HG03159 (cell line): Measurements from ENCODE around the gene CDH13.

Experiments used
- ATAC-seq: cut with Tn5 transposase; IDR thresholded peaks from one replicate; pipeline ENCODE4 v1.9.1; 2021; ENCODE audit warnings: mild to moderate bottlenecking, moderate library complexity; ENCODE audit not compliant: unreplicated experiment

The CDH13 gene

DNA sequence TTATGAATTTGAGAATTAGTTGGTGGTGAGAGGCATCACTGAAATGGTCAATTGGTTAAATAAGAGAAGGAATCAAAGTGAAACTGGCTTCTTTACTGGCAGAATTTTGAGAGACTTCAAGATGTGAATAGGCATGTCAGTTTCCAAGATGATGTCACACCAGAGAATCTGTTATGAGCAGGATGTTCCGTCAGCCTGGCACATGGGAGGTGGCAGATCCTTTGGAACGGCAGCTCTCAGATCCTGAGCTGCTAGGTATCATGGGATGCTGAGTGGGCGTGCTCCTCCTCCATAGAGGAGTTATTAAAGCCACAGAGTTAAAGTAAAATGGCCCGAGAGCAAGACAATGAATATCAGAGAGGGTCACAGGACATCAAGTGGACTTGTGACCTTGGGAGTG, 736.8 kb downstream of the CDH13 start:
- ATAC-seq, result no peak

GRCh38 chr16:83365166-83365565, 738.4 kb downstream of the CDH13 start:
- ATAC-seq, result no peak

DNA sequence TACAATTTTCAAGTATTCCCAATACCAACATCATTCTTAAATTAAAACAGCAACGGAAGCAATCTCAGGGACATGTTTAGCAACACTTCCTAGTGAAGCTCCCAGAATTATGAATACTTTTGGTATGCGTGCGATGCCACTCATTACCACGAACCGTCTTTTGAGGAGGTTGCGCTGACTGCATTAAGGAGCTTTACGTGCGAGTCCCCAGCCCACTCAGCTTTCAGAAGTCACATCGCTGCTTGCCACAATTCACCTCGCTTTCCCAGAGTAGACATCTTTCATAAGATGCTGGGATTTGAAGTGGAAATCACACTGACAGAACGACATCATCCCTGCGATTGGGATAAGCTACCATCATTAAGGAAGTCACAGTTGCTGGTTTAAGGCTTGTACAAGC, 739.5 kb downstream of the CDH13 start:
- ATAC-seq, result no peak

- ATAC-seq, result no peak
These were observed 748.2 kb downstream of the CDH13 start for GRCh38 chr16:83374979-83375378.

GRCh38 chr16:83389751-83390150, 763.0 kb downstream of the CDH13 start:
- ATAC-seq, result no peak

DNA sequence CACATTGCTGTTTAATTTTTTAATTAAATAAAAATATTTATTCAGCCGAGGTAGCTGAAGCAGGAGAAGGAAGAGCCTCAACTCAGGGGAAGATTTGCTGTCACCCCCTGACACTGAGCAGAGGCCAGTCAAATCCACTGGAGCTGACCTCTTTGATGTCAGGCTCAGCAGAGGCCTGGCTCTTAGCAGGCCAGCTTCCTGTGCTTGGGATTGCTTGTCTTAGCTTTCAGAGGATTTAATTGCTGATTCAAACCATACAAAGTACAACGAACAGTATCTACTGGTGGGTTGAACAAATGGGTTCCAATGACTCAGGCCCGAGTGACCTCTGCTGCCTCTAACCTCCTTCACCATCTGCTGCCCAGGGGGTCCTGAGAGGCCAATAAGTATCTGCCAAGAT, 764.0 kb downstream of the CDH13 start:
- no peak for ATAC-seq

GRCh38 chr16:83392743-83393142, 766.0 kb downstream of the CDH13 start:
- no peak for ATAC-seq

GRCh38 chr16:83393196-83393981, 766.6 kb downstream of the CDH13 start:
- no peak for ATAC-seq

GRCh38 chr16:83397601-83398291, 771.0 kb downstream of the CDH13 start:
- no peak for ATAC-seq

DNA sequence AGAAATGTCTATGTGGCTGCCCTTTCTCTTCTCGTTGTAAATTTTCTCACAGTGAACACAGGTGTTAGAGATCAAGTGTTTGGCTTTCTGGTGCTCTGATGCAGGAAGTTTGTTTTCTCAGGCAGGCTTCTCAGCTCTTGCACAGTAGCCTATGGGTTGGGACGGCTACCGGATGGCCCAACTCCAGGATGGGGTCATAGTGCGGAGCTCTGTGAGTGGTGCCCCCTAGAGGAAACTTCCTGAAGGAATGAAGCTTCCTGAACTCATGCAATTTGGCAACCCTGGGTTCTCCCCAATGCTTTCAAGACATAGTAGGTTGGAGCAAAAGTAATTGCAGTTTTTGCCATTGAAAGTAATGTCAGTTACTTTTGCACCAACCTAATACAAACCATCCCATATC, 773.5 kb downstream of the CDH13 start:
- no peak for ATAC-seq

DNA sequence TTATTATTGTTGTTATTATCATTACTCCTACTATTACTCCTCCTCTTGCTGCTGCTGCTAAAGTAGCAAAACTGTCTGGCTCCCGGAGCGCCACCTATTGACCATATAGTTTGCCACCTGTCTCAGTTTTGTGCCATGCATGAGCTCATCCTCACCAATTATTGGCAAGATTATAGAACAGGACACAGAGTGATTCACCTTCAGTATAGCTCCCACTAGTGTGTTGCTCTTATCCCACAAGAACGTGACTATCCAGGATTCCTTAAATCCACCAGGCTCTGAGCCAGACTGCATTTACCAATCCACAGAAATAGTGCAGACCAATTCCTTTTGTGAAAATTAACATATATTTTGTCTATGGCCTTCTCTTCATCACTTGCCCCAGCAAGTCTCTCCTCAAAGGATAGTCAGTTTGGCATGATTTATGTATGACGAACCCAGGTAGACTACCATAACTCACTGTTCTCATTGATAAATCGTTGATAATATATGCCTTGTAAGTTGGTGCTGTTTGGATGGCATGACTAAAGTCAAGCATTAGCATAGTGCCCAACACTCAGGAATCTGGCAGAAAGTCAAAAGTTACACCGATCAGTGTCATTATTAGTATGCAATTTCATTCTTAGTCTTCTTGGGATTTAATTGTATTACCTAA, 775.5 kb downstream of the CDH13 start:
- no peak for ATAC-seq

- ATAC-seq, result no peak
These were observed 776.2 kb downstream of the CDH13 start for GRCh38 chr16:83402967-83403366.

GRCh38 chr16:83403761-83404160, 777.0 kb downstream of the CDH13 start:
- no peak for ATAC-seq

DNA sequence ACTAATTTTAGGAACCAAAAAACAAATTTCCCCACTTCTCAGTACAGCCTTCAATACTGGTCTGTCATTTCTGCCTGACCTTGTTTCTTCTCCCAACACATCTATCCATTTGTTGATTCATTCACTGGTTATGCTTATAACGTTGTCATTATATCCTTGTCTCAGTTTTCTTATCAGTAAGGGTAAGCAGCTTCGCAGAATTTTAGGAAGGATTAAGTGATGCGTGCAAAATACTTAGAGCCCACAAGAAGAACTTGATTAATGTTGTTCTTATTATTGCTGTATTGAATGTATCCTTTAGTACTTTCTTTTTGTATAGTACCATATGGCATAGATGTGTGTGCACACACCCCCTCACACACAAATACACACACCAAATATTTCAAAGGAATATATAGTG, 777.5 kb downstream of the CDH13 start:
- no peak for ATAC-seq

GRCh38 chr16:83407928-83408327, 781.2 kb downstream of the CDH13 start:
- ATAC-seq, result no peak

- no peak for ATAC-seq
These were observed 782.6 kb downstream of the CDH13 start for GRCh38 chr16:83409347-83409746.

GRCh38 chr16:83418565-83418964, 791.8 kb downstream of the CDH13 start:
- no peak for ATAC-seq

DNA sequence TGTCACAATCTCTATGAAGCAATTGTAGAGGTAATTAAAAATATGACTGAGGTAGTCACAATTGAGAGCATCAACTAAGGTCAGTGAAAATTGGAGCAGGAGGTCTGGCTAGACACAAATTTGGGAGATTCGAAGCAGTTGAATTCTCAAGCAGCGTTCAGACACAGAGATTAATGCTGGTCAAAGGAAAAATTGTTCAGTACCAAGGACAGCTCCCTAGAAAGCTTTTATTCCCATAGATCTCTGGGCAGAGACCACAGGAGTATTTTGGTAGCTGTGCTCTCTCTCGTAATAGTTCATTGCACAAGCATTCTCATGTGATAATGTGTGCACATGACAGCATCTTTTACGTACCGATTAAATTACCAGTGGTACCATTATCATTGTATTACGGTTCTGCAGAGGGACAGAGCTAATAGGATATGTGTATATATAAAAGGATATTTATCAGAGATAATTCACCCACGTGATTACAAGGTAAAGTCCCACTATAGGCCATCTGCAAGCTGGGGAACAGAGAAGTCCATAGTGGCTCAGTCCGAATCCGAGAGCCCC, 793.5 kb downstream of the CDH13 start:
- ATAC-seq, result no peak

- no peak for ATAC-seq
These were observed 806.4 kb downstream of the CDH13 start for GRCh38 chr16:83433201-83433600.

GRCh38 chr16:83437036-83437435, 810.3 kb downstream of the CDH13 start:
- no peak for ATAC-seq

- ATAC-seq, result no peak
These were observed 811.6 kb downstream of the CDH13 start for GRCh38 chr16:83438326-83438725.

GRCh38 chr16:83439412-83439811, 812.6 kb downstream of the CDH13 start:
- no peak for ATAC-seq
